Fibroblast of skin of left quadriceps (primary cell): ENCODE data around the gene PRR23A.
"Not testable (repeated sequence)": the region's sequence is repeated elsewhere in the genome, so short reads cannot be mapped to it uniquely, and the experiment has no call there.

ENCODE experiments used
- DNase-seq, 2 experiments: peaks; one replicate each; pipeline ENCODE4 v3.0.0-alpha.2; 2013; ENCODE audit warnings: low read depth in 2 of 2

The PRR23A gene

GRCh38 chr3:139006051-139006716 is at the start of gene PRR23A:
Gene PRR23A, minus strand, starts transcription at chr3:139006268. Its CDS starts 0 bp downstream, at chr3:139006268.
- no peak for DNase-seq

DNA sequence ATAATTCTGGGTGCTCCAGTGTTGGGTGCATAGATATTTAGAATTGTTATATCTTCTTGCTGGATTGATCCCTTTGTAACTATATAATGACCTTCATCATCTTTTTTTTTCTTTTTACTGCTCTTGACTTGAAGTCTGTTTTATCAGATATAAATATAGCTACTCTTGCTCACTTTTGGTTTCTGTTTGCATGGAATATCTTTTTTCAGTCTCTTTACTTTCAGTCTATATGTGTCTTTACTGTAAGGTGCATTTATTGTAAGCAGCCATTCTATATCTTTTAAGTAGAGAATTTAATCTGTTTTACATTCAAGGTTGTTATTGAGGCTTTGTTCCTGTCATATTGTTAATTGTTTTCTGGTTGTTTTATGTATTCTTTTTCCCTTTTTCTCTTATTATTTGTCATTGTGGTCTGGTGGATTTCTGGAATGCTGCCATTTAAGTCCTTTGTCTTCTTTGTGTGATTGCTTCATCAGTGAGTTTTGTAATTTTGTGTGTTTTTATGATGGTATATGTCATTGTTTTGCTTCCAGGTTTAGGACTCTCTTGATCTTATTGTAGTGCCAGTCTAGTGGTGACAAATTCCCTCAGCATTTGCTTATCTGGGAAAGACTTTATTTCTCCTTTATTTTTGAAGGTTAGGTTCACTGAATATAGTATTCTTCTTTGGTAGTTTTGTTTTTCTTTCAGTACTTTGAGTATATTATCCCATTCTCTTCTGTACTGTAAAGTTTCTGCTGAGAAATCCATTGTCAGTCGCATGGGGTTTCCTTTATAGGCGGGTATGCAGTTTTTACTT is 46.9 kb upstream of the PRR23A start:
- DNase-seq, result no peak

DNA sequence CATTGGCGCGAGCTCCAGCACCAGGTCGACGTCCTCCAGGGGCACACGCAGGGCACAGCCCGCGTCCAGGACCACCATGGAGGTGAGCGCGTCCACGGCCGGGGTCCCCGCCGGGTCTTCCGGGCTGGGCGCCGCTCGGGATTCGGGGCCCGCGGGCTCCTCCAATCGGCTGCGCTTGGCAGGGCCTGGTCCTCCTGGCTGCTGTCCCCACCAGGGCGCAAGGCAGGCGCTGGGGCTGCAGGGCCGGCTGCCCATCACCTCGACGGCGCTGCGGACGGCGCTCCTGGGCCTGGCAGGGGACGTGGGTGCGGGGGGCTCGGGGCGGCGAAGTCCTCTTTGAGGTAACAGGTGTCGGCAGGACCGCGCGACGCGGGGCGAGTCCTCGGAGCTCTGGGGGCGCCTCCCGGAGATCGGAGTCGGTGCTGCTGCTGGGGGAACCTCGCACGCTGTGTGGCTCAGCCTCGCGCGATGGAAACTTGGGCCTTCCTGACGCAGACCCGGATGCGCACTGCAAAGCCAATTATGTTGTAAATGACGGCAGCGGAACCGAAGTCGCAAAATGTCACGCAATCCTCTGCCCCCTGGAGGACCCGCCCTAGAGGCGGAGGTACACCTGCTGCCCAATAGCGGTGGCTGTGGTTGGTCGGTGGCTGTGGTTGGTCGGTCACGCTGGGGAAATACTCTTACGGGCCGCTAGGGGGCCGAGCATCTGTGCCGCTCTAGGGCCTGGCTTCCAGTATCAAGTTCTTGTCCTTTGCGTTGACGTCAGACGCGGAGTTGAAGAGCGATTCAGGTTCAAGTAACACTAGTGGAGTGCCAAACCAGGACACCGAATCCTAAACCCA is 38.5 kb upstream of the PRR23A start, which contains the start of gene PRR23C:
Gene PRR23C (minus strand): TSS at position 527 of the 845 bp plus-strand sequence. CDS start 272 bp downstream, at position 255.
- no peak for DNase-seq

- DNase-seq, result no peak
Measured at GRCh38 chr3:139043554-139044365, 37.7 kb upstream of the PRR23A start.

DNA sequence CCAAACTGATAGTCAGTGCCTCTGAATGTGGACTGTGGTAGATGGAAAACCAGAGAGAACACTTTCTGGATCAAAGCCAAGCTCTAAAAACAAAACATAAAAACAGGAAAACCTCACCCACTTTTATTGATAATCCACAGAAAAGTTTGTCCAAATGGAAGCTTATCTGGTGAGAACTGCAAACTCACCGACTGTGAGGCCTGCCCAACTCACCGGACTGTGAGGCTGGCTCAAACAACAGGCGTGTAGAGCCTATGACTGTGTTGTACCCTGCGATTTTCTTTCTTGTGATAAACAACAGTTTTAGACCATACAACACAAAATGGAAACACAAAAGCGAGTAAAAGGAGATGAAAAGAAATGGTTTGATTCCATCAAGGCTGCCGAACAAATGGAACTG is 31.4 kb upstream of the PRR23A start:
- no peak for DNase-seq

DNA sequence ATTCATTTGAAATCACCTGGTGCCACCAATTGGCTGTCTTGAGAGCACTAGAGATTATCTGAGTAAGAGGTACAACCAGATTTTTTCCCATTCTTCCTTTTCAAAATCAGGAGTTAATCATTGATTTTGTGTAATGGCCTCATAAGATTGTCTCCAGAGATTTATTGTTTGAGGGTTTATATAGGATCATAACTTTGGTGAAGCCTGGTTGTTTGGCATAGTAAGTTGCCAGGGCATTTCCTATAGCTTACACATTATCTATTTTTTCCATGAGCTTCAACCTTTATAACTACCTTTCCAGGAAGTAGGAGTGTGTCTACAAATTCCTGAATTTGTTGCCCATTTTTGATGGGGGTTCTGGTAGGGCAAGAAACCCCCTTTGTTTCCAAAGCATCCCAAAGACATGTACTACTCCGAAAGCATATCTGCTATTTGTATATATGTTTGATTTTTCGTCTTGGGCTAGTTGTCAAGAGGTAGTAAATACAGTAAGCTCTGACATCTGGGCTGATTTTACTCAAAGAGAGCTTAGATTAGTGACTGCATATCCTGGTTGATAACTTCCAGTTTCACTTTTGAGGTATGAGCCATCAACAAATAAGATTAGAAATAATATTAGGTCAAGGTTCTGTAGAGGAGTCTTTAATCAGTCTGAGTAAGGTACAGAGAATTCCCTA is 26.4 kb upstream of the PRR23A start:
- DNase-seq, result no peak

DNA sequence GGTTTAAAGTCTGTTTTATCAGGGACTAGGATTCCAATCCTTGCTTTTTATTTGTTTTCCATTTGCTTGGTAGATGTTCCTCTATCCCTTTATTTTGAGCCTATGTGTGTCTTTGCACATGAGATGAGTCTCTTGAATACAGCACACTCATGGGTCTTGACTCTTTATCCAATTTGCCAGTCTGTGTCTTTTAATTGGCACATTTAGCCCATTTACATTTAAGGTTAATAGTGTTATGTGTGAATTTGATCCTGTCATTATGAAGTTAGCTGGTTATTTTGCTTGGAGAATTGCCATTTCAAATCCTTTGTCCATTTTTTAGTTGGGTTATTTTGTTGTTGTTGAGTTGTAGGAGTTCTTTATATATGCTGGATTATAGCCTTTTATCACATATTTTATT is 24.5 kb upstream of the PRR23A start:
- DNase-seq, result not testable (repeated sequence)

GRCh38 chr3:139024968-139025367 is 18.9 kb upstream of the PRR23A start:
- no peak for DNase-seq

GRCh38 chr3:139020868-139021234 is 14.8 kb upstream of the PRR23A start, which contains the start of gene PRR23B:
Gene PRR23B, minus strand, starts transcription at chr3:139020926. Its CDS starts 265 bp downstream, at chr3:139020661.
- no peak for DNase-seq

- no peak for DNase-seq
Measured at GRCh38 chr3:139020036-139020867, 14.2 kb upstream of the PRR23A start.

- no peak for DNase-seq
Measured at GRCh38 chr3:139016430-139017048, 10.5 kb upstream of the PRR23A start.

- DNase-seq, result no peak
Measured at GRCh38 chr3:139005356-139005993, 593 bp downstream of the PRR23A start.

GRCh38 chr3:138995706-138996105 is 10.4 kb downstream of the PRR23A start:
- no peak for DNase-seq

DNA sequence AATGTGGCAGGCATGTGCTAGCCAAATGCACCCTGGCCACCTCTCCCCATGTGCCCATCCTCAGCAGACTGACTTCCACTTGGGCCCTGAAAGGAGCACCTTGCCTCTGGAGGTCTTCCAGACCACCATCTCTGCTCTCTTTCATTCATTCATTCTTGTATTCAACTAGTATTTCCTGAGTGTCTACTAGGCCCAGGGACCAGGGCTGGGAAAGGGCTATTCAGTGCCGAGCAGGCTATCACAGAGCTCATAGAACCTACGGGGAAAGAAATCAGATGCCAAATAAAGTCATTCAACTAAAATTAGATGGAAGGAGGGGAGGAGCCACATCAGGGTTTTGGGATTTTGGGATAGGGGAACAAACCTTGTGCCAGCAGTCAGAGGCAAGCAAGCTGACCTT is 18.9 kb downstream of the PRR23A start:
- no peak for DNase-seq

GRCh38 chr3:138985932-138986331 is 20.1 kb downstream of the PRR23A start:
- DNase-seq, result no peak

- no peak for DNase-seq
Measured at GRCh38 chr3:138984816-138985215, 21.3 kb downstream of the PRR23A start.

- DNase-seq, result no peak
Measured at GRCh38 chr3:138976047-138976446, 30.0 kb downstream of the PRR23A start.

GRCh38 chr3:138975351-138975750 is 30.7 kb downstream of the PRR23A start:
- no peak for DNase-seq

DNA sequence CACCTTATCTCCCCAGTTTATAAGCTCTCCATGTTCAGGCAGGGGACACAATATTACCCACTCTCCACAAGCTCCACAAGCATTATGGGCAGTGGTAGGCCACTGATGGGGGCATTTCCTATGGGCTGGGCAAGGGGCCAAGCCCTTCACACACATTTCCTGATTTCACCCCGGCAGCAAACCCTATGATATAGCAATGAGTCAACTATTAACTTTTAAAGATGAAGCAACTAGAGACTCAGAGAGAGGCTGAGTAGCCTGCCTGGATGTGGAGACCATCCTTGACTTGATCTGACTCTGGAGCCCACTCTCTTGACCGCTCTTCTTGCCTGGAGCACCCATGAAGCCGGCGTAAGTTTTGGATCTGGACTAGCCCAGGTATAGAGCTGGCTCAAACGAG is 31.6 kb downstream of the PRR23A start:
- no peak for DNase-seq
